HG03039 (cell line): ENCODE data around the gene PDE6B.

Experiments used
- ATAC-seq: cut with Tn5 transposase; IDR thresholded peaks from one replicate; pipeline ENCODE4 v1.9.1; 2021; ENCODE audit warnings: mild to moderate bottlenecking, moderate library complexity; ENCODE audit not compliant: unreplicated experiment

Gene PDE6B

DNA sequence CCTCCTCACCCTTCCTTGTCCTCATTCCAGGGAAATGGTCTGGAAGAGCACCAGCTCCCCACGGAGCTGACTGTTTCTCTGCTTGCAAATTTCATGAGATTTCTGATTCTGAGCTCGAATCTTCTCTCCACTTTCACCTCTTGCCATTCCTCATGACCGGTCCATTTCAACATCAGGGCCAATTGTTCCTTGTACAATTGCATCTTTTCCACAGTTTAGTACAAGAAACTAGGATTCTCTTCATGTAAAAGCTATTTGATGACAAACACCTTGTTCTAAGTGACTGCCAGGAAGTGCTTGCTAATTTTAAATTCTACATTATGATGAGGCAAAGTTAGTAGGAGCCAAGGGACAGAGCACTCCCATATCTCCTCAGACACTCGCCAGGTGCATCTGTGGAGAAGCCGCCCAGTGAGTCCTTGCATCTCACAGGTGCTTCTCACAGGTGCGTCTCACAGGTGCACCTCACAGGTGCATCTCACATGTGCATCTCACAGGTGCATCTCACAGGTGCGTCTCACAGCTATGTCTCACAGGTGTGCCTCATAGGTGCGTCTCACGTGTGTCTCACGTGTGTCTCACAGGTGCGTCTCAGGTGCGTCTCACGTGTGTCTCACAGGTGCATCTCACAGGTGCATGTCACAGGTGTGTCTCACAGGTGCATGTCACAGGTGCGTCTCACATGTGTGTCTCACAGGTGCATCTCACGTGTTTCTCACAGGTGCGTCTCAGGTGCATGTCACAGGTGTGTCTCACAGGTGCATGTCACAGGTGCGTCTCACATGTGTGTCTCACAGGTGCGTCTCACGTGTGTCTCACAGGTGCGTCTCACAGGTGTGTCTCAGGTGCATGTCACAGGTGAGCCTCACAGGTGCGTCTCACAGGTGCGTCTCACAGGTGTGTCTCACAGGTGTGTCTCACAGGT lies 3.0 kb upstream of the PDE6B start:
- ATAC-seq: no peak

DNA sequence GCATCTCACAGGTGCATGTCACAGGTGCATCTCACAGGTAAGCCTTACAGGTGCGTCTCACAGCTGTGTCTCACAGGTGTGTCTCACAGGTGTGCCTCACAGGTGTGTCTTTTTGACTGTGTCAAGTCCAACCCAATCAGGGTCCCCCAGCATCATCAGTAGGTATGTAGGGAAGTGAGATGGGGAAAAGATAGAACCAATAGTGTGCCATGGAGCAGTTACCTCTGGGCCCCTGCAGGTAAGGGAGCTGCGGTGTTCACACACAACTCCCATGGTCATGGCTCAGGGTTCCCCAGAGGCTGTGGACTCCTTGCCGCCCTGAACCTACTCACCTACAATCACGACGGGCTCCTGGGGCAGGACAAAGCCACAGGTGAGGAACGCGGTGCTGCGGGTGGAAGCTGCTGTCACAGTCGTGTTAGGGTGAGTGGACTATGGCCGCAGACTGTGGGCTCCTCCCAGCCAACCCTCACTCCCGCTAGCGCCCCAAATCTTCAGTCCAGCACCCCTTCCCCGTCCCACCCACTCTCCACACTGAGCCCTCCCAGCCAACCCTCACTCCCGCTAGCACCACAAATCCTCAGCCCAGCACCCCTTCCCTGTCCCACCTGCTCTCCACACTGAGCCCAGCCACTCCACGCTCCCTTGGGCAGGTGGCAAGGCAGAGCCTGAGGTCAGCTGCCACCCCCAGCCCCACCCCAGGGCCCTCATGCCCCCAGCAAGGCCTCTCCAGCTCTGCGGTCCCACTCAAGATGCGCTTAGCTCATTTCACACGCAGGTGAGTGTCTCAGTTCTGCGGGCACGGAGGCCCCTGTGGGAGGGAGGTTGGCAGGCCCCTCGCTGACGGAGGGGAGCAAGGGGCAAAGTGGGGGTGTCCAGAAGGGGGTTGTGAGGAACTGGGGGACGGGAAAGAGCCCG lies 2.1 kb upstream of the PDE6B start:
- no peak for ATAC-seq

DNA sequence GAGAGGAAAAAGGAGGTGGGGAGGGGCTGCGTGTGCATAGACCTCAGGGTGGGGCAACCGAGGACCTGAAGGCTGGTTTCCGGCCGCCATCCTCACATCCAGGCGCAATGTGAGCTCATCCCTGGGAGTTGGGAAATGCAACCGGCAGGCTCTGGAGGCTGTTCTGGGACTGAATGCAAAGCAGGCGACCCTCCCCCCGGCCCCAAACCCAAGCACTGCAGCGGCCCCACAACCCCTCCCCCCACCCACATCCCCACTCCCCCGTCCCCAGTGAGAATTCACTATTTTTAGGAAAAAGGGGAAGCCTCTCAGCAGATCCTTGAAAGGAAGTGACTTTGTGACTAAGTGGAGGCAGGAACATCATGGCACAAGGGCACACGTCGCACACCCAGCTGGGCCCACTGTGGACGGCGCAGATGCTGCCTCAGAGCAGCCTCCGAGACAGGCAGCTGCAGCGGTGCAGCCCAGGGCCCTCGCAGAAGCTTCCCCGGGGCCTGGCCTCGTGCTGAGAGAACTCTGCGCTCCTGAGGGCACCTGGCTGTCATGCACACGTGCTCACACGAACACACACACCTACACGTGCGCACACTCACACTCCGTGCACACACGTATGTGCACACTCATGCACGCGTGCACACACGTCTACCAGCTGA lies 1.3 kb upstream of the PDE6B start:
- ATAC-seq: no peak

DNA sequence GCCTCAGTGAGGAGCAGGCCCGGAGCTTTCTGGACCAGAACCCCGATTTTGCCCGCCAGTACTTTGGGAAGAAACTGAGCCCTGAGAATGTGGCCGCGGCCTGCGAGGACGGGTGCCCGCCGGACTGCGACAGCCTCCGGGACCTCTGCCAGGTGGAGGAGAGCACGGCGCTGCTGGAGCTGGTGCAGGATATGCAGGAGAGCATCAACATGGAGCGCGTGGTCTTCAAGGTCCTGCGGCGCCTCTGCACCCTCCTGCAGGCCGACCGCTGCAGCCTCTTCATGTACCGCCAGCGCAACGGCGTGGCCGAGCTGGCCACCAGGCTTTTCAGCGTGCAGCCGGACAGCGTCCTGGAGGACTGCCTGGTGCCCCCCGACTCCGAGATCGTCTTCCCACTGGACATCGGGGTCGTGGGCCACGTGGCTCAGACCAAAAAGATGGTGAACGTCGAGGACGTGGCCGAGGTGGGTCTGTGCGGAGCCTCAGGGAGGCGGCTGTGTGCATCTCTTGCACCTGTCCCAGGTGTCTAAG lies 323 bp downstream of the PDE6B start:
- no peak for ATAC-seq

DNA sequence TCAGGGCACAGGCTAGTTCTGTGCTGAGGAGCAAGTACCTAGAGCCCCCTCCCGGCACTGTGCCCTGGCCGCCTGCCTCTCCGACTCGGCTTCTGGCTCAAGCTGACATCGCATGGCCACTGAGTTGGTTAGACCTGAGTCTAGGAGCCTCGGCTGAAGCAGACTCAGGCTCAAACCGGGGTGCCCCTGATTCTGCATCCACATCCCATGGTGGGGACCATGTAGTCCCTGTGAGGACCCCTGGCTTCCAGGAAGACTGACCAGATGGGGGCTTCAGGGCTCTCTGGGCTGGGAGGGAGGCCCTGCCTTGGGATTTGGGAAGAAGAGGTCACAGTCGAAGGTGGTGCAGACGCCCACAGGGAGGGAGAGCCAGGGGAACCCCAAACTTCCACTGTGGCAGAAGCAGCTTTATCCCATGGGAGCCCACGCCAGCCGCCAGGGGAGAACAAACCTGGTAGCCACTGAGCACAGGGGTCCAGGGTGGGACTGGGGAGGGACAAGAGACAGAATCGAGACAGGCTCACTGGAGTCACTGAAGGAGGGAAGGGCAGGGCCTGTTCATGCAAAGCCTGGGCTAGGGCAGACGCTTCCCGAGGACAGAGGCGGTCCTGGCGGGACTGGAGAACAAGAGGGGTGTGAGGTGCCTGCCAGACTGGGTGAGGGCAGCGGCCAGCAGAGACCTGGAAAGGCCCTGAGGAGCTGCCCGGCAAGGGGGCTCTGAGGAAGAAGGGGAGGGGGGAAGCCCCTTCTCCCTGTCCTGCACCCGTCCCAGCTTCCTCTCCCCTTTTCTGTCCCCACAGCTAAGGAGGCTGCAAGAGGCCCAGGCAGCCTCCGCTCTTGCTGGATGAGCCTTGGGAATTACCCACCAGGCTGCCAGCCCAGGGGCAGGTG lies 1.1 kb downstream of the PDE6B start:
- no peak for ATAC-seq

DNA sequence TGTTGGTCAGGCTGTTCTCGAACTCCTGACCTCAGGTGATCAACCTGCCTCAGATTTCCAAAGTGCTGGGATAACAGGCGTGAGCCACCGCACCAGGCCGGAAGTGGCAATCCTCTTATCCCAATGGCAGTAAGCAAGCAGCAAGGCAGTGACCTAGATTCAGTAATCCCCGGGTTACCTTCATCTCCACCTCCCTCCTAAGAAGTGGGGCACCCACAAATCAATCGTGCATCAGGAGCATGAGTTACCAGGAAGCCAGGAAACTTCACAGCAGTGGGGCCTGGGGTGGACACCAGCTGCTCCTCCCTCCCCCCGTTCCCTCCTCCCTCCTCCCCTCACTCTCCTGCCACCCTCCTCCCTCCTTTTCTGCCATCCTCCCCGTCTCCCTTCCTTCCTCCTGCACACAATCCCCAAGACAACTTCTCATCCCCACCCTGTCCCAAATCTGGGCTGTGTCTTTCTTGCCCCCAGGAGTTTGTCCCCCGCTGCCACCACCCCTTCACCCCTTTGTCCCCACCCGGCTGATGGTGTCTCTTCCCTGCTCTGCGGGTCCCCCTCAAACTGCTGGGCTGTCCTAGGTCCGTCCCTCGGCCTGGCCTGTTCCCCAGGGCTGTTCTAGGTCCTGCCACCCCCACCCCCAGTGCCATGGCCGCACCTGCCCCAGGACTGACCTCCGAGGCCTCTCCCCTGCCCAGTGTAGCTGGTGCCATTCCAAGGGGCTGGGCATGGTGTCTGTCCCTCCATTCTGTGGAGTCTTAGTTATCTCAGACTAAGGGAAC lies 2.2 kb downstream of the PDE6B start:
- ATAC-seq: no peak

DNA sequence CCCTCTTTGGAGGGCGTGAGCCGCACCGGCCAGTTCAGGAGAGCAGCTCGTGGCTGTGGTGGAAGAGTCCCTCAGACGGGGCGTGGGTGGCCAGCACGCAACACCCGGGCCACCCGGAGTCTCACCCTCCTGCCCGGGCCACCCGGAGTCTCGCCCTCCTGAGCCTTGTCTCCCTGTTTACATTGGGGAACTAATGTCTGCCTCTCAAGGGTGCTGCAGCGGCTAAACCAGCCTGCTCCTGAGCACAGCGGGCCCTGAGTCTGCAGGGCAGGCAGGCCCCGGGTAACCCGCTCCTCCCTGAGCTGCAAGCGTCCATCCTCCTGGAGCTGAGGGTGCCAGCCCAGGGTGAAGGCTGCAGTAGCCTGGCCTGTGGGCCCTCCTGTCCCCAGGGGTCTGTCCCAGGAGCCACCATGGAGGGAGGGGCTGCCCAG lies 3.0 kb downstream of the PDE6B start:
- ATAC-seq: no peak

DNA sequence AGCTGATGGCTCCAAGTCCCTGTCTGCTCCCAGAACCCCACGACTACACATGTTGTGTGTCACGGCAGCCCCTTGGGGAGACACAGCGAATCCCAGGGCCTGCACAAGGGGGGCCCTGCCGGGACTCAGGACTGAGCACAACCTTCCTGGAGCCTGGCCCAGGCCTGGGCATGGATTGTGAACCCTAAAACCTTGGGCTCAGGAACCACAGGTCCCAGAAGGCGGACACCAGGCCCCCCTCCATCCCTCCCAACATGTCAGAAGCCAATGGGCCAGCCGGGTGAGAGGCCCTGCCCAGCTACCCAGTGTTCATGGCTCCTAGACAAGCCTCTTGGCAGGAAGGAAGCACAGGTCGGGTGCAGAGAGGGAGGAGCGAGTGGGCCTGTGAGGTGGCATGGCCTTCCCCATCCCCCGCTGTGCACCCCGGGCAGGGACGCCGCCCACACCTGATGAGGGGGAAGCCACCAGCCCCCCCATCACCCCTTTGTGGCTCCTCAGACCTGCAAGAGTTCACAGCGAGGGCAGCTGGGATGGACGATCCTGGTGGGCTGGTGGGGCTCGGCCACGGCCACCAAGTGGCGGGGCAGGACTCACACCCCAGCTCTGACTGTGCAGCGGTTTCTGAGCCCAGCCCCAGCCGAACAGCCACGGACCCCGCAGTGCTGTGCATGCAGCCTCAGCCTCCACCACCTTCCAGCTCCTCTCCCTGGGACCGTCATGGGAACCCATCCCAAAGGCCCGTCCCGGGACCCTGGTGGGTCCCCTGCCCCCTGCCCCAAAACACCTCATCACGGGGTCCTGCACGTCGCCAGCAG lies 3.7 kb downstream of the PDE6B start:
- ATAC-seq: no peak

DNA sequence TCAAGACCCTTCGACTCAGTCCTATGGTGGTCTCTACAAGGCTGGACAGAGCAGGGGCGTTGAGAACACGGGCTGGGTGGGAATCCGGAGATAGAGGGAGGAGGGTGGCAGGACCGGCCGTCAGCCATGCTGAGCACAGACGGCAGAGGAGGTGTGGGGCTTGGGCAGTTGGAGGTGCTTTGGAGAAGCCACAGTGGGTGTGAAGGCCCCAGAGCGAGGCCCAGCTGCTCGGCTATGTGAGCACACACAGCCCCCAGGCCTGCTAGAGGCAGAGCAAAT lies 4.2 kb downstream of the PDE6B start:
- no peak for ATAC-seq

DNA sequence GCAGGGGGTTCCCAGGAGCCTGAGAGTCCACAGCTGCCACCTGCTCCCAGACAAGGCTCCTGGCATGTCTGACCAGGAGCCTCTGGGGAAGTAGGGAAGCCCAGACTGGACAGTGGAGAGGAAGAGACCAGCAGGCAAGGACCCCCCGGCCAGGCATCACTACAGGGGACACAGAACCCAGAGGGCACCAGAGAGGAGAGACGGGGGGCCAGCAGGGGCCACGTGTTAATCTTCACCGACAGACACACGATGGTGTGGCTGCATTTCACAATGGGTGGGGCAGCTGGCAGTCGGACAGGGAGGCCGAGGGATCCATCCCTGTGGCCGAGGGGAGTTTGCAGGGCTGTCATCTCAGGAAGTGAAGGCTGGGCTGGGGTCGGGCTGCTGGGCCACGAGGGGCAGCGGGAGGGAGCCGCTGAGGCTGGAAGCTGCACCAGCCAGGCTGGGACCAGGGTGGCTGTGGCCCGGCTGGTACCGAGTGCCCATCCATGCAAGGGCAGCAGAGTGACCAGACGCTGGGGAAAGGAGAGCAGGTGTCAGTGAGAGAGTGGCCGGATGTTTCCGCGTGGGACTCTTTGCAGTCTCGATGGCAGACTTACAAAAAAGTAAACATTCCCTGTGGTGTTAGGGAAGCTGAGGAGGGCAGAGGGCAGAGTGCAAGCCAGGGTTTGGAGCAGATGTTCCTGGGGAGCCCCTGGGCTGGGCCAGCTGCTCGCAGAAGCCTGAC lies 4.7 kb downstream of the PDE6B start:
- ATAC-seq: no peak

DNA sequence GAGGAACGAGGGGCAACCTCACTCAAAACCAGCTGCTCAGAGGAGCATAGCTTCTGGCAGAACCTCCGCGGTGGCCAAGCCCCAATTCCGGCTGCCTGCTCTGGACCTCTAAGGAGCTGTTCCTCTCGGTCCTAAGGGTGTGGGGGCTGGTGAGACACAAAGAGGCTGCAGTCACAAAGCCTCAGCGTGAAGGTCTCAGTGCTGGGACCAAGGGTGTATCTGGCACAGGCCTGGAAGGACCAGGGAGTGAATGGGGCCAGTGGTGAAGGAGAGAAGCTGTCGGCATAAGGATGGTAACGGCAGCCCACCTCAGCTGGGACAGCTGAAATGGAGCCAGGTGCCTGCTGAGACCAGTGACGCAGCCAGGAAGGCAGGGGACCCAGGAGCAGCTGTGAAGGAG lies 5.3 kb downstream of the PDE6B start:
- no peak for ATAC-seq

DNA sequence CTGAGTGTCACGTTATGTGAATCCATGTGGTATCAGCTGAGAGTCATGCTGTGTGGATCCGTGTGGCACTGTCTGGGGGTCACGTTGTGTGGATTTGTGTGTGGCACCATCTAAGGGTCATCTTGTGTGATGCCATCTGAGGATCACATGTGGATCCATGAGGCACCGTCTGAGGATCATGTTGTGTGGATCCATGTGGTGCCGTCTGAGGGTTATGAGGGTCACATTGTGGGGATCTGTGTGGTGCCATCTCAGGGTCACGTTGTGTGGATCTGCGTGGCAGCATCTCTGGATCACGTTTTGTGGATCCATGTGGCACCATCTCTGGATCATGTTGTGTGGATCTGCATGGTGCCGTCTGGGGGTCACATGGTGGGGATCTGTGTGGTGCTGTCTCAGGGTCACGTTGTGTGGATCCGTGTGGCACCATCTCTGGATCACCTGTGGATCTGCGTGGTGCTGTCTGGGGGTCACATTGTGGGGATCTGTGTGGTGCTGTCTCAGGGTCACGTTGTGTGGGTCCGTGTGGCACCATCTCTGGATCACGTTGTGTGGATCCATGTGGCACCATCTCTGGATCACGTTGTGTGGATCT lies 6.9 kb downstream of the PDE6B start:
- ATAC-seq: no peak

DNA sequence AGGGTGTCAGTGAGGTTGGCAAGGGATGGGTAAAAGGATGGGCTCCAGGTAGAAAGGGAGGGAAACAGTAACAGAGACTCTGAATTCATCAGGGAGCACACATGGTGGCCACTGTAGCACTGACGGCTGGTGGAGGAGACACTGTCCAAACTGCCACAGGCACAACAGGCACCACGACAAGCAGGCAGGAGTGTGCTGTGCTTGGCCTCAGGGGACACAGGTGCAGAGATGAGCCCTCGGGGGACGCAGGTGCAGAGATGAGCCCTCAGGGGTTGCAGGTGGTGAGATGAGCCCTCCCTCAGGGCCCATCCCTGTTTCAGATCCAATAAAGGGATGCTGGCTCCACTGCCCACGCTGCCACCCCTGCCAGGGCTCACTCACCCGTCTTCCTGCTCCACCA lies 7.6 kb downstream of the PDE6B start:
- no peak for ATAC-seq

DNA sequence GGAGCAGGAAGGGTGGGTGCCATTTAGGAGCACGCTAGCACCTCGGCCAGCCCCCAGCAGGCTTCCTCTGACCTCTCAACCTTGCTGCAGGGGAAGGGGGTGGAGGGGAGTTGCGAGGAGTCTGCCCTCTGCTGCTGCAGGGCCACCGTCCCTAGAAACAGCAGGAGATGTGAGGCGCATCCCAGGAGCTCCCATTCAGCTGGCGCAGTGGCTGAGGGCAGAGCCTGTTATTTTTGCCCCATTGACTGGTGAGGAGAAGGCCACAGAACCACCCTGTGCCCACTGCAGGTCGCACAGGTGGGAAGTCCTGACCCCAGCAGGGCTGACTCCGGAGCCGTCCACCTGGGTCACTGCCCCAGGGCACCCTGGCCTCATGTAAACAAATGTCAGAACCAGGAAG lies 8.0 kb downstream of the PDE6B start:
- ATAC-seq: no peak

DNA sequence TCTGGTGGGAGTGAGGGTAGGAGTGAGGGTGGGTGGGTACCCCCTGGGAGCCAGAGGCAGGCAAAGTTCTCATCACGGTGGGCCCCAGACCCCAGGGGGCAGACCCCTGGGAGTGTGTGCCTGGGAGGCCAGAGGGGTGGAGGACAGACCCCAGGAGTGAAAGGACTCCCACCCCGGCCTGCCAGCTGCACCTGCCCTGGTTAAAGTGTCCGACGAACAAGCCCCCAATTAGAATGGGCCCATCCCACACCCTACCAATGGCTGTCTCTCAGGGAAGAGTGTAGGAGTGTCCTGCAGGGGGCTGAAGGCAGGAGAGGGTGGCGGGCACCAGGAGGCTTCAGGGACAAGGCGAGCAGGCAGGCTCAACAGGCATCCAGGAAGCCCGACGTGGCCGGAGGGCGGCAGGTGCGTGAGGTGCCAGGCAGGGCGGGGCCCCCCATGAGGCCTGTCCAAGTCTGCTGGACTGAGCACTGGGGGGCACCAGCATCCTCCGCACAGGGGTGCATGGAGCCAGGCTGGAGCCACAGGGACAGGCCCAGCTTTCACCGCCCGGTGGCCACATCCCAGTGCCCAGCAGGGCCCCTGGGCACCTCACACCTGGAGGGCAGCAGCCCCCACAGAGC lies 8.7 kb downstream of the PDE6B start:
- no peak for ATAC-seq

DNA sequence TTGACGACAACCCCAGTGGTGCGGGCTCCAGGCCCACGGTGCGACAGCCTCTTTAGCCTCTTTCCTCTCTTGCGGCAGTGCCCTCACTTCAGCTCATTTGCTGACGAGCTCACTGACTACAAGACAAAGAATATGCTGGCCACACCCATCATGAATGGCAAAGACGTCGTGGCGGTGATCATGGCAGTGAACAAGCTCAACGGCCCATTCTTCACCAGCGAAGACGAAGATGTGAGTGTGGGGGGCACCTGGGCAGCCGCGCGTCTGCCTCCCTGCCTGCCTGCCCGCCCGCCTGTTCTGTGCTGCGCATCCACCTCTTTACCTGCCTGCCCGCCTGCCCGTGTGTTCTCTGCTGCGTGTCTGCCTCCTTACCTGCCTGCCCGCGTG lies 9.2 kb downstream of the PDE6B start:
- ATAC-seq: no peak
